Sciatic nerve (tissue), 2 donors: ENCODE measurements around the gene FBXO15. TPM values are rescaled to one million over a fixed set of nuclear protein-coding genes. Genes with fewer than 3 reads are reported as not detected.

Source experiments
- ATAC-seq: fragments of 200-7000 bp; cut with Tn5 transposase; one replicate; pipeline ENCODE4 v1.9.1; 2020; ENCODE audit warnings: mild to moderate bottlenecking, moderate library complexity
- DNase-seq: peaks from one replicate; pipeline ENCODE4 v3.0.0-alpha.2; 2020; ENCODE audit warnings: low spot score
- intact Hi-C: fragments of 100-400 bp; cut with DNase I; formaldehyde crosslinking; loops from one replicate; pipeline ENCODE4 v1.14.2; 2022
- total RNA-seq: library from RNA; stranded (reverse); fragmentation: NEBNext Ultra II Directional; extraction: Animal tissue kit (Norgen Biotek cat#: 25700); gene quantifications from one replicate; pipeline ENCODE4 v1.2.1, GENCODE V29; 2021
- donor health status: DM: no; HTN: no; CAD: no.
- donor health status: DM: no; HTN: no; CAD: no.

The FBXO15 gene
- total RNA-seq, 1 donor from 2014 or later: 2.6 TPM

GRCh38 chr18:74163019-74163660 lies 15.5 kb upstream of the FBXO15 start:
- DNase-seq (no peak), ATAC-seq (no peak)
- intact Hi-C loops: no loop called here

- ATAC-seq (no peak), DNase-seq (no peak)
- intact Hi-C loops: no loop called here
Observed at GRCh38 chr18:74155276-74155675, 7.6 kb upstream of the FBXO15 start.

GRCh38 chr18:74154716-74155115 lies 7.1 kb upstream of the FBXO15 start:
- DNase-seq: no peak
- ATAC-seq: no peak
- intact Hi-C loops: no loop called here

DNA sequence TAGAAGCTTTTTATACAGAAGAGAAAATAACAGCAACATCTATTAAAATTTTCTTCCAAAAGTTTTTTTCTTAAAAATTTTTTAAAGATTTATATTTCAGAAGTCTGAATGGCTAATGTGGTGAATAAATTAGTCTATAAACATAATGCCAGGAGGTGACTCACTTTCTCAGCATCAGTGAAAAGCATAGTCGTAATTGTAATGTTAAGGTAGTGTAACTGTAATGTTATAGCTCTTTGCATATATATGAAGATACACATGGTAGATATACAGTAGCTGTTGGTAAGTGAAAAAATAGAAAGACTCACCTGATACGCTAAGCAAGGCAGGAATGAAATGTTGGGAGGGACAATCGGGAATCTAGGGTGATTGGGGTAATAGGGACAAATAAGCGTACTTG lies 6.2 kb upstream of the FBXO15 start:
- ATAC-seq (no peak), DNase-seq (no peak)
- intact Hi-C loops: no loop called here

DNA sequence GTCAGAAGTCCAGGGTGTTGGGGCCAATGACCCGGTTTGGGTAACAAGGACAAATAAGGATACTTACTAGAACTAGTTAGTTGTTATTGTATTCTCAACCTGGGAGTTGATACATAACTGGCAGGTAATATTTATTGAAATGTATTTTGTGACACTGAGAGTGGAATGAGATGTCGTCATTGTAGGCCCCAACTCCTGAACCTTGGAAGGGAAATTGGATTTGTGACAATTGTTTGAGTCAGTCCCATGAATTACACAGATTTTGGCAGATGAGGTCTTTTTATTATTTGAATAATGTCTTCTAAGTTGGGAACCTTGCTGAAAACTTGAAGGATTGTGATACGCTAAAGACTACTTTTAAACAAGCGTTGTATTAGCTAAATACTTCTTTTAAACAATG lies 5.7 kb upstream of the FBXO15 start:
- DNase-seq (no peak), ATAC-seq (no peak)
- intact Hi-C loops: no loop called here

DNA sequence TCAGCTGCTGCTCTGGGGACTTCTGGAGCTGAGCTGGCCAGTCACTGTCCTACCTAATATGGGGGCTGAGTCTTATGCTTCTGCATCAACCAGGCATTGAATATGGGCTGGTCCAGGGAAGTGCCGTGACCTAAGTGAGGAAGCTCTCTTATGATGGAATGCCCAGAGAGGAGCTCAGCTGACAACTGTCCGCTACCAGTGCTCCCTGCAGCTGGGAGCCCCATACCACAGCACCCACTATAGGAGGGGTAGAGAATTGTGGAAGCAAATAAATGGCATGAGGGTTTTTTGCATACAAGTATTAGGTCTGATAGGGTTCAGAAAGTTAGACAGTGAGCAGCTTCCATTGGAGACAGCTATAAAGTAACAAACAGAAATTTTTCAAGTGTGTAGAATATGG lies 5.2 kb upstream of the FBXO15 start:
- intact Hi-C loops: no loop called here

DNA sequence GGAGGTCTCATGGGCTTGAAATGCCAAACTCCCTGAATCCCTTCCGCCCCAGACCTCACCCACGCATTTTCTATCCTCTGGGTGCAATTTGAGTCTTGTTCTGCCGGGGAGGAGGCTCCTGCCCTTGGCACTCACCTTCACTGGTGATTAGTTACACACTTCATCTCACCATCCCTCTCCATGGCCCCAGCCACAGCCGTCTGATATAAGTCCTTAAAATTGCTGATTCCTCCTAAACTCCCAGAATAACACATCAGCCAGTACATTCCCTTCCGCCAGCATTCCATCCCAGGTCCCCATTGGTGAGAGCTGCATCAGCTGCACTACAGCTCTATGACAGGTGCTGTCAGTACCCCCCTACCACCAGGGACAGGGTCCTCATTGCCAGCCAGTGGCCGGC lies 4.6 kb upstream of the FBXO15 start:
- DNase-seq: no peak
- intact Hi-C loops: no loop called here
- ATAC-seq: no peak

More for the DNA sequence above, 5.2 kb upstream of the FBXO15 start:
- DNase-seq (no peak), ATAC-seq (no peak)

DNA sequence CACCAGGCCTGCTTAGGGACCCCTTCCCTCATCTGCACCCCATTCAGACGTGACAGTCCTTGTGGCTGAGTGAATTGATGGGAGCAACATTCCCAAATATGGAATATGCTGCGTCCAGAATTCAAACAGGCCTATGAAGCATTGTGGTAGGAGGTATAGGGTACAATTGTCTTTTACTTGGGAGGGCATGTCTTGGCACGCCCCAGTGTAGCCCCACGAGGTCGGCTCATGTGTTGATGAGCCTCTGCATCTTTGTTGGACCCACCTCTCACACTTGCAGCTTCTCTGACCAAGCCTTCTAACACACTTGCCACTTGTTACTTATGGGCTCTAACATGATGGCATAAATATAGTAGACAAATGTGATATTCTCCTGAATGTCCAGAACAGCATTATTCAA lies 2.2 kb upstream of the FBXO15 start:
- intact Hi-C loops: no loop called here
- no peak for ATAC-seq
- DNase-seq: no peak

- intact Hi-C loops: no loop called here
- ATAC-seq: no peak
- DNase-seq: no peak
Observed at GRCh38 chr18:74148543-74149070, 973 bp upstream of the FBXO15 start.

DNA sequence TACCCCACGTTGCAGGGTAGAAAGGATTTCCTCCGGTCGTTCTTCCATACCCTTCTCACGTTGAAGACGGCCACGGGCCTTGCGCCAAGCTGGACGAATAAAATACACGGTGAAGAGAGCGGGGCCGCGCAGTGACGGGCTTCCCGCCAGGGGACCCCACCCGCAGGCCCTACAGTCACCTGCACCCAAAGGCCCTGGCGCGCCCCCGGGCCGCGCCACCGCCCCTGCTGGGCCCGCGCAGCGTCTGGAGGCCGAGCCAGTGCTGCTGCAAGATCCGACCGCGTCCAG lies 199 bp downstream of the FBXO15 start:
- ATAC-seq (no peak), DNase-seq (no peak)
- intact Hi-C loops: no loop called here

DNA sequence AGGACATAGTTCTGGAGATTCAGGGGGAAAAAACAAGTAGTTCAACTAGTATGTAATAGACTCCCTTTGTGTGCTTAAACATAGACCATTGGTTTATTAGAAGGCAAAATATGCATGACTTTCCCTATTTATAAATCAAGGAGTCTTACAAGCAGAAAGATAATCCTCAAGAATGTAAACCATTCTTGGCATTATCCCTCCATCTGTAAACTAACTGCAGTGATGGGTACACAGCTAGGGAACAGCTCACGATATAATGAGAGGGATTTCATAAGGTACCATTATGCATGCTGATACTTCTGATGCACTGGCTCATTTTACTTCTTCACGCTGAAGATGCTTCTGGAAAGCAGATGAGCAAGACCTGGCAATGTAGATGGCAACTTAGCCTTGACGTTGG lies 878 bp downstream of the FBXO15 start:
- intact Hi-C loops: no loop called here
- DNase-seq (no peak), ATAC-seq (no peak)

DNA sequence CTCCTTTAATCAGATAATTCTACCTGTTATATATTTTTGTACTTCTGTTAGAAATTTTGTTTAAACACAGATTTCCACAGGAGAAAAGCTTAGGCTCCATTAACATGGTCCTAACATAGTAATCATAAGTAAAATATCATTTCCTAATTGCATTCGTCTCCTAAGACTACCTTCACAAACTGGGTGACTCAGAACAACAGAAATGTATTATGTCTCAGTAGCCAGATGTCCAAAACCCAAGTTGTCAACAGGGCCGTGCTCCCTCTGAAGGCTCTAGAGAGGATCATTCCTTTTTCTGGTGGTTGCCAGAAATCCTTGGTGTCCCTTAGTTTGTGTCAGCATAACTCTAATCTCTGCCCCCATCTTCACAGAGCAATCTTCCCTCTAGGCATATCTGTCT lies 5.4 kb downstream of the FBXO15 start:
- ATAC-seq (no peak), DNase-seq (no peak)
- intact Hi-C loops: no loop called here

- DNase-seq (no peak), ATAC-seq (no peak)
- intact Hi-C loops: no loop called here
Observed at GRCh38 chr18:74141667-74142066, 6.0 kb downstream of the FBXO15 start.

- no peak for DNase-seq
- intact Hi-C loops: no loop called here
- no peak for ATAC-seq
Observed at GRCh38 chr18:74140582-74140981, 7.1 kb downstream of the FBXO15 start.

GRCh38 chr18:74139888-74140287 lies 7.7 kb downstream of the FBXO15 start:
- ATAC-seq: no peak
- intact Hi-C loops: no loop called here
- no peak for DNase-seq

- ATAC-seq (no peak), DNase-seq (no peak)
- intact Hi-C loops: no loop called here
Observed at GRCh38 chr18:74139411-74139810, 8.2 kb downstream of the FBXO15 start.

- intact Hi-C loops: no loop called here
- no peak for DNase-seq
Observed at GRCh38 chr18:74137920-74138538, 9.6 kb downstream of the FBXO15 start.

GRCh38 chr18:74132201-74132600 lies 15.4 kb downstream of the FBXO15 start:
- no peak for DNase-seq
- intact Hi-C loops: no loop called here
- no peak for ATAC-seq

More at GRCh38 chr18:74137920-74138538, 9.6 kb downstream of the FBXO15 start:
- ATAC-seq: no peak

DNA sequence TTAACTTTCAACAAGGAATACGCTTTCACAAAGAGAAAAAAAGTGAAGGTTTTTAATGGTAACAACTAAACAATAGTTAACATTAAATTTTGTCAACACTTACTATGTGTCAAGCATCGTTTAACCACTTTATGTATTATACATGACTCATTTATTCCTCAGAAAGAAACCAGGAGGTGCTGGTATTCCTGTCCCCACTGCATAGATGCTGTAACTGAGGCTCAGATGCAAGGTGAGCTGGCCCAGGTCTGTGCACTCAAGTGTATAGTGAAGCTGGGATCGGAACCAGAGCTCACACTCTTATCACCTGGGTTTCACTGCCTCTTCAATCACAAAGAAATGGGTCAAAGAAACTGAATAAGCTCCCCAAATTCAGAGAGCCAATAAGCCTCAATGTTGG lies 16.5 kb downstream of the FBXO15 start:
- intact Hi-C loops: no loop called here
- DNase-seq (no peak), ATAC-seq (no peak)

- no peak for ATAC-seq
- intact Hi-C loops: no loop called here
- no peak for DNase-seq
Observed at GRCh38 chr18:74128159-74128558, 19.5 kb downstream of the FBXO15 start.
